Ectodermal cell (in vitro differentiated cells): ENCODE measurements around the gene SLC23A1.

Experiments used
- H3K27ac ChIP-seq: 2 replicates; pipeline ENCODE4 v1.7.0; 2013; ENCODE audit warnings: mild to moderate bottlenecking, low read depth, low read length; ENCODE audit not compliant: insufficient read depth, poor library complexity, severe bottlenecking
- H3K27me3 ChIP-seq: 2 replicates; pipeline ENCODE4 v1.7.0; 2013; ENCODE audit warnings: mild to moderate bottlenecking, low read length; ENCODE audit not compliant: insufficient read depth, control insufficient read depth, poor library complexity, severe bottlenecking
- H3K36me3 ChIP-seq: one replicate; pipeline ENCODE4 v1.7.0; 2013; ENCODE audit warnings: low read length; ENCODE audit not compliant: control insufficient read depth, insufficient read depth
- H3K4me1 ChIP-seq: one replicate; pipeline ENCODE4 v1.7.0; 2013; ENCODE audit warnings: low read length; ENCODE audit not compliant: control insufficient read depth, insufficient read depth
- H3K4me3 ChIP-seq: 2 replicates; pipeline ENCODE4 v1.7.0; 2013; ENCODE audit warnings: low read depth, low read length, control low read depth; ENCODE audit not compliant: insufficient read depth
- H3K9me3 ChIP-seq: 2 replicates; pipeline ENCODE4 v1.7.0; 2013; ENCODE audit warnings: mild to moderate bottlenecking, low read length, moderate library complexity; ENCODE audit not compliant: control insufficient read depth
- WGBS, 2 experiments: methylation state at CpG; one replicate each; pipeline ENCODE4 v1.1.7; 2013; ENCODE audit warnings: missing lambda C conversion rate in 2 of 2; 5-methylcytosine and 5-hydroxymethylcytosine counted together

Gene SLC23A1

DNA sequence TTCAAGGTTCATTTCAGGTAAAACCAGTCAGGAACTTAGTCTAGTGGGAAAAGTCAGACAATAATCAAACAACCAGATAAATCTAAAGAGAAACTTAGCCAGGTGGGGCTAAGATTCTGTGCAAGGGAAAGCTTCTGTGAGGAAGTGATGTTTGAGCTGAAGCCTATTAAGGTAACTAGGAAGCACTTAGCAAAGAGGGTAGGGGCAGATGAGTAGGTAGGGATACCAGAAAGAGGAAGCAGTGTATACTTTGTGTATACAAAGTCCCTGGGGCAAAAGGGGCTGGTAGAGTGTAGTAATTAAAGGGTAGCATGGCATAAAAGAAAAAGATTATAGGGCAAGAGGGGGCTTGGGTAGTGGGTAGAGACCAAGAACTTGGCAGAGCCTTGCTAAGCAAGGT, 24.4 kb upstream of the SLC23A1 start:
- Histone ChIP-seq H3K36me3 (no peaks in the 10 kb centered on the region), H3K9me3 (no peaks in the 10 kb centered on the region), H3K27ac (no peak overlapping the region), H3K4me1 (peaks cover 8% of the 10 kb centered on the region), H3K27me3 (no peaks in the 10 kb centered on the region), H3K4me3 (no peak overlapping the region)

DNA sequence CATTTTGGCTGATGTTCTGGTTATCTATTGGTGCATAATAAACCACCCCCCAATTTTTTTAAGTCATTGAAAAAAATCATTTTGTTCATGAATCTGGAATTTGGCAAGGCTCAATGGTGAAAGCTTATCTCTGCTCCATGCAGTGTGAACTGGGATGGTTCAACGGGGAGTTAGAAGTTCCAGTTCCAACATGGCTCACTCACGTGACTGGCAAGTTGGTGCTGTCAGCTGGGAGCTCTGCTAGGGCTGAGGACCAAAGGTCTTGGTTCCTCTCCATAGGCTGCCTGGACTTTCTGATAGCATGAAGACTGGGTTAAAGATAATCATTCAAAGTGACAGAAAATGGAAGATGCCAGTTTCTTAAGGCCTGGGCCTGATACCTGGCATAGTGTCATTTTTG, 23.9 kb upstream of the SLC23A1 start:
- WGBS, 2 experiments, result 93 to 94% methylated on average over 2 of the region's 2 CpGs
- H3K9me3 ChIP-seq, result no peaks in the 10 kb centered on the region
- H3K4me1 ChIP-seq, result peaks cover 8% of the 10 kb centered on the region
- no peaks in the 10 kb centered on the region for H3K36me3 ChIP-seq
- no peak overlapping the region for H3K27ac ChIP-seq
- H3K4me3 ChIP-seq, result no peak overlapping the region
- no peaks in the 10 kb centered on the region for H3K27me3 ChIP-seq

DNA sequence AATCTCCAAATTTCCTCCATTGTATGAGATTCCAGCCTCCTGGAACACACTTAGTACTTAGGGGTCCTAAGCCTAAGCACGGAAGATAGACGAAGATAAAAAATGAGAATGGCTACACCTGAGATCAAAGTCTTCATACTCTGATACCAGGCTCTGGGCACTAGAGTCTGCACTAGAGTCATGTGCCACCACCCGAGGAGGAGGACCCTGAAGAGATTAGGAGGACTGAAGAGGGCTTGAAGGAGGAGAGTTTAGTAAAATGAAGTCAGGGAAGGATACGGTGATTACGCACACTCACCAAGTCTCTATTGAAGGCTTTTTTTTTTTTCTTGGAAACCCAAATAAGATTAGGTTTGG, 21.4 kb upstream of the SLC23A1 start:
- H3K27ac ChIP-seq, result peak overlapping the region; percentile 84
- 74 to 80% methylated on average over 5 of the region's 5 CpGs for WGBS, 2 experiments

DNA sequence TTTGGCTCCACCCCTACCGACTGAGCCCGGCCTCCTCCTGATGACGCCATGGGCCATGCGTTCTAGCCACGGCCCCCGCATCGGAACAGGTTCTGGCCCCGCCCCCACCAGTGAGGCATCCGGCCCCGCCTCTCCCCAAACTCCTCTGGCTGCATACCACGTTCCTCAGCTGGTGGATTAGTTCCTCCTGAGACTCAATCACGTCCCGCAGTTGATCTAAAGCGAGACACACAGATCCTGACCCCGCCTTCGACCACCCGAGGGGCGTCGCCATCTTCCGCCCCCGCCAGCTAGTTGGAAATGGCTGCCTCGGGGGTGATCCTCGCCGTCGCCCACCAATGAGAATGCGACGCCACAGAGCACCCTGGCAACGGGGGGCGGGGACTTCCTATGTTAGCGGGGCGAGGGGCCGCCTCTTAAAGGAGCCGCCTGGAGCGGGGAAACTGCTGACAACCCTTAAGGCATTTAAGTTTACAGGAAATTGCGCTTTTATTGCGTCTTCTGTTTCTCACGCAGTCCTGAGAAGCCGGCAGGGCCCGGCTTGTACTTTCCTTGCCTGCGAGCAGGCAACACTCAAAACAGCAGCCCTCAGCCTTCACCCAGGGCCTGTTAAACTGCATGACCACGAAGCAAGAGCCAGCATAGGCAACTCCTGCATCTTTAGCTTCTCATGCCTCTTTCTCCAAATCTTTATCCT, 20.8 kb upstream of the SLC23A1 start, which contains the start of gene SPATA24:
Gene SPATA24, minus strand, starts transcription at position 303 of the 697 bp plus-strand sequence. Its CDS starts 29 bp downstream, at position 274.
- H3K36me3 ChIP-seq, result no peaks in the 10 kb centered on the region
- no peaks in the 10 kb centered on the region for H3K9me3 ChIP-seq
- 1 to 2% methylated on average over 41 of the region's 41 CpGs for WGBS, 2 experiments
- no peaks in the 10 kb centered on the region for H3K27me3 ChIP-seq
- H3K27ac ChIP-seq, result peak within 1 kb of the TSS; percentile 84
- H3K4me1 ChIP-seq, result peaks cover 8% of the 10 kb centered on the region
- H3K4me3 ChIP-seq, result peak within 1 kb of the TSS; percentile 45

More for the DNA sequence above, 21.4 kb upstream of the SLC23A1 start:
- no peaks in the 10 kb centered on the region for H3K9me3 ChIP-seq
- no peaks in the 10 kb centered on the region for H3K36me3 ChIP-seq
- H3K4me3 ChIP-seq, result peak overlapping the region; percentile 45
- no peaks in the 10 kb centered on the region for H3K27me3 ChIP-seq
- H3K4me1 ChIP-seq, result peaks cover 8% of the 10 kb centered on the region

DNA sequence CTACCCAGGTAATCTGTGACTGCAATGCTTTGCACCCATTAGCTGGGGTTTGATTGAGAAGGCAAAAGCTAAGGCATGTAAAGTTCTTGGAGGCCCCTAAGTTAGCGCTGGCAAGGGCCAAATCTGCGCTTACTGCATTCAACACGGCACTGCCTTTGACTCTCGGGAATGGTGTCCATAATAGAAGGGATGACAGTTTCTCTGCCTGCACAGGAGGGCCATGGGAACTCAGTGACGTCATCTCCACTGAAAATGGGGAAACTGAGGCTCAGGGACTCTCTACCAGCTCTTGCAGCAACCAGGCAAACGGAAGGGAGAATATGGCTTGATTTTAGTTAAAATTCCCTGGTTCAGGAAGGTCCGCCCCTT, 20.3 kb upstream of the SLC23A1 start:
- Histone ChIP-seq H3K36me3 (no peaks in the 10 kb centered on the region), H3K4me3 (peak overlapping the region; percentile 45), H3K9me3 (no peaks in the 10 kb centered on the region), H3K27me3 (no peaks in the 10 kb centered on the region), H3K27ac (peak overlapping the region; percentile 84), H3K4me1 (peaks cover 8% of the 10 kb centered on the region)
- WGBS, 2 experiments, result 37 to 41% methylated on average over 7 of the region's 7 CpGs

DNA sequence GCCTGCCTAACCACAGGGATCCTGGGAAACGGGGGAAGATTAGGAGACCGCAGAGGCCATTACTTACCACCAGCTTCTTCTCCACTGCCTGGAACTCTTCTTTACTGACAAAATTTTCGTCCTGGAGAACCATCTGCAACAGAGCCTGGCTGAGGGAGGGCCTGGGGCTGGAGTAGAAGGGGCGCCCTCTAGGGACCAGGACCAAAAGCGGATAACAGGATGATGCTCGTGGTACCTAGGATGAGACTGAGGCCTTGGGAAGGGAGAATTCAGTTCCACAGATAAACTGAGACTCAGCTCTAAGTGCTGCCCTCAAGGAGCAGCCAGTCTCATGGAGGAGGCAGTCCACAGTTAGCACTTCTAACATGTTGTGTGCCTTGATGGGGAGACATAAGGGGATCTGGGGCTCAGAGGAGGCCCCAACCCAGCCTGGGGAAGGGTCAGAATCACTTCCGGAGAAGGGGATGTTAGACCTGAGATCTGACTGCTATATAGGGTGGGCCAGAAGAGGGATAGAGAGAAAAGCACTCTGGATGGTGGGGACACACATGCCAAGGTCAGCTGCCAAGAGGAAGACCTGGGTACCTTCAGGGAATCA, 19.6 kb upstream of the SLC23A1 start:
- H3K27ac ChIP-seq, result no peak overlapping the region
- H3K9me3 ChIP-seq, result no peaks in the 10 kb centered on the region
- 65 to 75% methylated on average over 7 of the region's 7 CpGs for WGBS, 2 experiments
- no peaks in the 10 kb centered on the region for H3K27me3 ChIP-seq
- no peak overlapping the region for H3K4me3 ChIP-seq
- no peaks in the 10 kb centered on the region for H3K36me3 ChIP-seq
- peaks cover 8% of the 10 kb centered on the region for H3K4me1 ChIP-seq

DNA sequence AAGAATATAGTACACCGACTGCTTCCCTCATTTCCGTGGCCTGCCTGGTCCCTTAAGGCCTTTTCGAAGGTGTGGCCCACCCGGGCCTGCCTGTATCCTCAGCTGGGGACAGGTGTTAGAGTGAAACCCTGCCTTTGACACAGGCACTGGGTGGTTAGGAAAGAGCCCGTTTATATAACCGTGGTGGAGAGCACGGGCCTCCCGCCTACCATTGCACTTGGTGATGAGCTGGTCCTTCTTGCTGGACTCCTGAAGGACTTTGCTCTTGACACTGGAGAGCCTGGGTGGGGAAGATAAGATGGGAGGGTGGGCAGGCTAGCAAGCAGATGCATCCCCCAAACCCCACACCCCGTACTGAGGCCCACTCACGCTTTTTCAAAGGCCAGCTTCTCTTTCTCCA, 18.4 kb upstream of the SLC23A1 start:
- Histone ChIP-seq H3K4me1 (peaks cover 8% of the 10 kb centered on the region), H3K27ac (no peak overlapping the region), H3K4me3 (no peak overlapping the region), H3K27me3 (no peaks in the 10 kb centered on the region), H3K9me3 (no peaks in the 10 kb centered on the region), H3K36me3 (no peaks in the 10 kb centered on the region)
- 94 to 97% methylated on average over 10 of the region's 10 CpGs for WGBS, 2 experiments

DNA sequence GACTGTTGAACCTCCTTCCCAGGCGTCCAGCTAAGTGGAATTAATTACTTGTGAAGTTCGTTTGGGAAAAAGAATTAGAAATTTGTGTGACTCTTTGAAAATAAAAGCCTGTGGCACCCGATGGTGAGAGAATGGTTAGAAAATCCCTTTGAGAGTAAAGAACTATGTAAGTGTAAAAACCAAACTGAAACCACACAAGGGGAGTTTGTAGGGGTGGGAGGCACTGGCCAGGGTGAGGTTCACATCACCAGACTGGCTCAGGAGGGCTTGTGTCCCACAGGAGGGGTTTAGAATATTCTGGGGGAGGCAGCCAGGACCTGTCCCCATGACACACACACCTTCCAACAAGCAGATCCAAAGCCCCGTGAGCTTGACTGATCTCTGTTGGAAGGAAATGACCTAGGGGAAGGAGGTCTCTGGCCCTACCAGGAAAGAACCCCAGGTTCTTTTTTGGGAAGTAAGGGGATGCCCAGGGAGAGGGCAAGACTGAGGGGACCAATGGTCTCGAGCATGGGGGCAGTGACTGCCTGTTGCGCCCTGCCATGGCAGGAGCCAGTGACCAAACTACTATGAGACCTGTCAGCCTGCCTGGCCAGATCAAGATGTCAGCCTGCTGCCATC, 16.5 kb upstream of the SLC23A1 start:
- Histone ChIP-seq H3K4me3 (no peak overlapping the region), H3K27me3 (peaks cover 17% of the 10 kb centered on the region), H3K36me3 (no peaks in the 10 kb centered on the region), H3K27ac (no peak overlapping the region), H3K4me1 (peaks cover 8% of the 10 kb centered on the region), H3K9me3 (no peaks in the 10 kb centered on the region)
- 94% methylated on average over 6 of the region's 6 CpGs for WGBS, 2 experiments

DNA sequence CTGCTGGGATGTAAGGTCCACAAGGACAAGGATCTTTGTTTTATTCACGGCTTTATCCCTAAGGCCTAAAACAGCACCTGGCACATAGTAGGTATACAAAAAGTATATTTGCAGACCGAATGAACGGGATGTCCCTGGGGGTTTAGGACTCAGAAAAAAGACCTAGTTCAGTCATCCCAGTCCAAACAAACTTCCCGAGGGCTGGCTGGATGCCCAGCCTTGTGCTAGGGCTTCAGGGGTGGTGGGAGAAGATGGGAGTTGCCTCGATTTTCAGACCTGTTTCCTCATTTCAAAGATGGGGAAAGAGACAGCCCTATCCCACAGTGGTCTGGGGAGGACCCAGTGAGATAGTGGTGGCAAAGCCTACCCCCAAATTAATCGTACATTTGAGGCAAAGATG, 14.8 kb upstream of the SLC23A1 start:
- WGBS, 2 experiments, result 93 to 94% methylated on average over 6 of the region's 6 CpGs
- Histone ChIP-seq H3K36me3 (no peaks in the 10 kb centered on the region), H3K4me3 (no peak overlapping the region), H3K9me3 (no peaks in the 10 kb centered on the region), H3K27ac (no peak overlapping the region), H3K4me1 (peaks cover 1% of the 10 kb centered on the region), H3K27me3 (peaks cover 34% of the 10 kb centered on the region)

DNA sequence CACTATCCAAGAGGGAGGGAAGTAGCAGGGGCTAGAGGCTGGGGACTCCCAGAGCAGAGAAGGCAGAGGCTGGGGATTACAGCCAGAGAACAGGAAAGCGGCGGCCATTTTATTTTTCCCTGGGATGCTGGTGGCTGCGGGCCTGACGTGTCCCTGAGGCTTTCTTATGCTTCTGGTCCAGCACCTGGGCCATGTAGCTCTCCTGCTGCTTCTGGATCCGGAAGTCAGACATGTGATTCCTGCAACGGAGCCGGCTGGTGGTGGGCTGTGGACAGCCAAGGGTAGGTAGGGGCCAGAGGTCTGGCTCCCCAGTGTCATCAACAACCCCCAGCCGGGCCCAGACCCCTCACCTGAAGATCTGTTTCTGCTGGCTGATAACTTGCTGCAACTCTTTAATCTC, 13.6 kb upstream of the SLC23A1 start:
- Histone ChIP-seq H3K27me3 (peaks cover 46% of the 10 kb centered on the region), H3K4me1 (no peaks in the 10 kb centered on the region), H3K9me3 (no peaks in the 10 kb centered on the region), H3K36me3 (no peaks in the 10 kb centered on the region), H3K4me3 (no peak overlapping the region), H3K27ac (no peak overlapping the region)
- 89 to 90% methylated on average over 8 of the region's 8 CpGs for WGBS, 2 experiments
